Measurements from ENCODE around the gene APMAP.

DNA sequence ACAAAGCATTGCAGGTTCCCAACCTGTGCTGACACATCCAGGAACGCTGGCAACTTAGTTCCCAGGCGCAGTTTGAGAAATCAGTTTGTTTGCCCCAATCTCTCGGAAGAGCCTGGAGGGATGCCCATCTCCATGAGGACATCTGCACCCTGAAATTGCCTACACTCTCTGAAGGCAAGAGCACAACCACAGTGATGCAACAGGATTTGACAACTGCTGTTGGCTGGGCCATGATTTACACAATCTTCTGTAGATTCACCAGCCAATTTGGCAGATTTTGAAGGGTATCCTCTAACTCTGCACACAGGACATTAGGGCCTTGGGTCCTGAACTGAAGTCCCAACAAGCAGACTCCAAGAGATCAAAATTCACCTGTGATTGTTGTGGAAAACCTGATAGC lies 3.4 kb downstream of the APMAP start:
- TF ChIP-seq, protein P1, sequence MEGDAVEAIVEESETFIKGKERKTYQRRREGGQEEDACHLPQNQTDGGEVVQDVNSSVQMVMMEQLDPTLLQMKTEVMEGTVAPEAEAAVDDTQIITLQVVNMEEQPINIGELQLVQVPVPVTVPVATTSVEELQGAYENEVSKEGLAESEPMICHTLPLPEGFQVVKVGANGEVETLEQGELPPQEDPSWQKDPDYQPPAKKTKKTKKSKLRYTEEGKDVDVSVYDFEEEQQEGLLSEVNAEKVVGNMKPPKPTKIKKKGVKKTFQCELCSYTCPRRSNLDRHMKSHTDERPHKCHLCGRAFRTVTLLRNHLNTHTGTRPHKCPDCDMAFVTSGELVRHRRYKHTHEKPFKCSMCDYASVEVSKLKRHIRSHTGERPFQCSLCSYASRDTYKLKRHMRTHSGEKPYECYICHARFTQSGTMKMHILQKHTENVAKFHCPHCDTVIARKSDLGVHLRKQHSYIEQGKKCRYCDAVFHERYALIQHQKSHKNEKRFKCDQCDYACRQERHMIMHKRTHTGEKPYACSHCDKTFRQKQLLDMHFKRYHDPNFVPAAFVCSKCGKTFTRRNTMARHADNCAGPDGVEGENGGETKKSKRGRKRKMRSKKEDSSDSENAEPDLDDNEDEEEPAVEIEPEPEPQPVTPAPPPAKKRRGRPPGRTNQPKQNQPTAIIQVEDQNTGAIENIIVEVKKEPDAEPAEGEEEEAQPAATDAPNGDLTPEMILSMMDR (tag by site-specific recombination; IDR thresholded peaks at IDR 0.05): no peak
- TF ChIP-seq, protein P2, sequence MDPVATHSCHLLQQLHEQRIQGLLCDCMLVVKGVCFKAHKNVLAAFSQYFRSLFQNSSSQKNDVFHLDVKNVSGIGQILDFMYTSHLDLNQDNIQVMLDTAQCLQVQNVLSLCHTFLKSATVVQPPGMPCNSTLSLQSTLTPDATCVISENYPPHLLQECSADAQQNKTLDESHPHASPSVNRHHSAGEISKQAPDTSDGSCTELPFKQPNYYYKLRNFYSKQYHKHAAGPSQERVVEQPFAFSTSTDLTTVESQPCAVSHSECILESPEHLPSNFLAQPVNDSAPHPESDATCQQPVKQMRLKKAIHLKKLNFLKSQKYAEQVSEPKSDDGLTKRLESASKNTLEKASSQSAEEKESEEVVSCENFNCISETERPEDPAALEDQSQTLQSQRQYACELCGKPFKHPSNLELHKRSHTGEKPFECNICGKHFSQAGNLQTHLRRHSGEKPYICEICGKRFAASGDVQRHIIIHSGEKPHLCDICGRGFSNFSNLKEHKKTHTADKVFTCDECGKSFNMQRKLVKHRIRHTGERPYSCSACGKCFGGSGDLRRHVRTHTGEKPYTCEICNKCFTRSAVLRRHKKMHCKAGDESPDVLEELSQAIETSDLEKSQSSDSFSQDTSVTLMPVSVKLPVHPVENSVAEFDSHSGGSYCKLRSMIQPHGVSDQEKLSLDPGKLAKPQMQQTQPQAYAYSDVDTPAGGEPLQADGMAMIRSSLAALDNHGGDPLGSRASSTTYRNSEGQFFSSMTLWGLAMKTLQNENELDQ (tag by site-specific recombination; IDR thresholded peaks at IDR 0.05; ENCODE audit: low read depth): no peak

Data from HEK293 (cell line).